H9 (cell line): Measurements from ENCODE around the gene TM9SF3. TPM values are rescaled to one million over a fixed set of nuclear protein-coding genes. Genes with fewer than 3 reads are reported as not detected.

Experiments
- DNase-seq: peaks from one replicate; pipeline ENCODE4 v3.0.0-alpha.2; 2017
- H2AFZ ChIP-seq: one replicate; pipeline ENCODE4 v1.6.1; 2013; ENCODE audit warnings: mild to moderate bottlenecking, low read length, control low read depth, moderate library complexity
- H2AK5ac ChIP-seq: 2 replicates; pipeline ENCODE4 v1.6.1; 2013; ENCODE audit warnings: low read length, control low read depth, mixed read lengths; ENCODE audit not compliant: insufficient read length
- H2BK120ac ChIP-seq: one replicate; pipeline ENCODE4 v1.6.1; 2013; ENCODE audit warnings: low read depth, mild to moderate bottlenecking, low read length, control low read depth, inconsistent platforms; ENCODE audit not compliant: poor library complexity, severe bottlenecking
- H2BK12ac ChIP-seq: 2 replicates; pipeline ENCODE4 v1.6.1; 2013; ENCODE audit warnings: low read length, control low read depth, mixed read lengths, low read depth; ENCODE audit not compliant: insufficient read length
- H2BK15ac ChIP-seq: 2 replicates; pipeline ENCODE4 v1.6.1; 2013; ENCODE audit warnings: low read depth, low read length, control low read depth
- H2BK20ac ChIP-seq: one replicate; pipeline ENCODE4 v1.6.1; 2013; ENCODE audit warnings: low read depth, mild to moderate bottlenecking, low read length, control low read depth, inconsistent platforms; ENCODE audit not compliant: poor library complexity, severe bottlenecking
- H2BK5ac ChIP-seq: 2 replicates; pipeline ENCODE4 v1.6.1; 2013; ENCODE audit warnings: low read length, control low read depth, mixed read lengths; ENCODE audit not compliant: insufficient read length
- H3K14ac ChIP-seq: 2 replicates; pipeline ENCODE4 v1.6.1; 2013; ENCODE audit warnings: low read length, control low read depth; ENCODE audit not compliant: insufficient read depth
- H3K18ac ChIP-seq: 2 replicates; pipeline ENCODE4 v1.6.1; 2013; ENCODE audit warnings: low read depth, mild to moderate bottlenecking, mixed read lengths, low read length, control low read depth; ENCODE audit not compliant: insufficient read length
- H3K23ac ChIP-seq: 2 replicates; pipeline ENCODE4 v1.6.1; 2013; ENCODE audit warnings: low read length, control low read depth, mixed read lengths, low read depth; ENCODE audit not compliant: insufficient read length
- H3K23me2 ChIP-seq: 2 replicates; pipeline ENCODE4 v1.6.1; 2013; ENCODE audit warnings: low read depth, mild to moderate bottlenecking, mixed read lengths, low read length, control low read depth; ENCODE audit not compliant: insufficient read length, poor library complexity, severe bottlenecking
- H3K27ac ChIP-seq: 2 replicates; pipeline ENCODE4 v1.5.1; 2013; ENCODE audit warnings: low read length, control low read depth, mixed read lengths, low read depth; ENCODE audit not compliant: insufficient read length
- H3K27me3 ChIP-seq: 2 replicates; pipeline ENCODE4 v1.6.1; 2013; ENCODE audit warnings: low read length, control low read depth, inconsistent platforms; ENCODE audit not compliant: insufficient read depth
- H3K4ac ChIP-seq: 2 replicates; pipeline ENCODE4 v1.6.1; 2013; ENCODE audit warnings: low read depth, mild to moderate bottlenecking, control low read depth, inconsistent platforms, low read length, moderate library complexity
- H3K4me1 ChIP-seq: 2 replicates; pipeline ENCODE4 v1.6.1; 2013; ENCODE audit warnings: low read length, control low read depth, inconsistent platforms; ENCODE audit not compliant: insufficient read depth
- H3K4me2 ChIP-seq: 2 replicates; pipeline ENCODE4 v1.6.1; 2013; ENCODE audit warnings: low read length, control low read depth, mixed read lengths; ENCODE audit not compliant: insufficient read length, insufficient read depth
- H3K56ac ChIP-seq: 2 replicates; pipeline ENCODE4 v1.6.1; 2013; ENCODE audit warnings: low read depth, mild to moderate bottlenecking, mixed read lengths, low read length, control low read depth; ENCODE audit not compliant: insufficient read length
- H3K79me1 ChIP-seq: 2 replicates; pipeline ENCODE4 v1.6.1; 2013; ENCODE audit warnings: low read depth, mild to moderate bottlenecking, moderate library complexity, low read length, control low read depth, inconsistent platforms; ENCODE audit not compliant: insufficient read depth, poor library complexity, severe bottlenecking
- H3K79me2 ChIP-seq: 2 replicates; pipeline ENCODE4 v1.6.1; 2013; ENCODE audit warnings: low read length, control low read depth, inconsistent platforms; ENCODE audit not compliant: insufficient read depth
- H3K9ac ChIP-seq: 2 replicates; pipeline ENCODE4 v1.6.1; 2013; ENCODE audit warnings: low read length, control low read depth, mixed read lengths; ENCODE audit not compliant: insufficient read length; ENCODE audit errors: extremely low read depth
- H3K9me3 ChIP-seq: one replicate; pipeline ENCODE4 v1.6.1; 2013; ENCODE audit warnings: low read depth, low read length, inconsistent platforms; ENCODE audit not compliant: control insufficient read depth
- H3T11ph ChIP-seq: one replicate; pipeline ENCODE4 v1.6.1; 2013; ENCODE audit warnings: mild to moderate bottlenecking, low read length, control low read depth, inconsistent platforms
- H4K20me1 ChIP-seq: one replicate; pipeline ENCODE4 v1.6.1; 2013; ENCODE audit not compliant: control insufficient read depth, insufficient read length, insufficient read depth
- H4K5ac ChIP-seq: 2 replicates; pipeline ENCODE4 v1.6.1; 2013; ENCODE audit warnings: low read depth, mild to moderate bottlenecking, mixed read lengths, low read length, control low read depth; ENCODE audit not compliant: insufficient read length
- H4K8ac ChIP-seq: replicated peaks from 2 replicates; pipeline ENCODE4 v1.6.1; 2013; ENCODE audit warnings: low read length, control low read depth, mixed read lengths, low read depth; ENCODE audit not compliant: insufficient read length
- H4K91ac ChIP-seq: 2 replicates; pipeline ENCODE4 v1.6.1; 2013; ENCODE audit warnings: low read depth, mild to moderate bottlenecking, moderate library complexity, mixed read lengths, low read length, control low read depth; ENCODE audit not compliant: insufficient read length
- H3K27ac Mint-ChIP-seq, 3 experiments: 2 replicates in 2 of 3; 3 replicates in 1 of 3; pipeline ENCODE4 v1.8.0; 2020 to 2021; ENCODE audit warnings: mixed read lengths in 3 of 3, mild to moderate bottlenecking in 1 of 3, moderate library complexity in 1 of 3
- H3K27me3 Mint-ChIP-seq: 2 replicates; pipeline ENCODE4 v1.8.0; 2021; ENCODE audit warnings: low read depth, mild to moderate bottlenecking, moderate library complexity, mixed read lengths
- H3K36me3 Mint-ChIP-seq, 3 experiments: 2 replicates in 2 of 3; 3 replicates in 1 of 3; pipeline ENCODE4 v1.8.0; 2020 to 2021; ENCODE audit warnings: low read depth in 3 of 3, mixed read lengths in 3 of 3; ENCODE audit not compliant: insufficient read depth in 1 of 3
- H3K4me1 Mint-ChIP-seq, 2 experiments: 2 replicates each; pipeline ENCODE4 v1.8.0; 2020; ENCODE audit warnings: mixed read lengths in 2 of 2
- H3K4me3 Mint-ChIP-seq, 2 experiments: 2 replicates in 1 of 2; 3 replicates in 1 of 2; pipeline ENCODE4 v1.8.0; 2020 to 2021; ENCODE audit warnings: mild to moderate bottlenecking in 2 of 2, mixed read lengths in 2 of 2, moderate library complexity in 1 of 2
- H3K9me3 Mint-ChIP-seq, 2 experiments: 2 replicates in 1 of 2; 3 replicates in 1 of 2; pipeline ENCODE4 v1.8.0; 2020; ENCODE audit warnings: mild to moderate bottlenecking in 2 of 2, mixed read lengths in 2 of 2, moderate library complexity in 1 of 2
- CTCF ChIP-seq: fragments of 200-600 bp; sonication (generic); conservative IDR thresholded peaks from 3 replicates; pipeline ENCODE4 v1.8.0; 2021; ENCODE audit warnings: antibody characterized with exemption, mild to moderate bottlenecking
- WGBS: extraction: QIAGEN DNeasy Blood & Tissue Kit; methylation state at CpG from one replicate; pipeline ENCODE4 v1.1.7; 2013; ENCODE audit warnings: missing lambda C conversion rate, low lambda C conversion rate, mixed read lengths; ENCODE audit not compliant: insufficient read length; ENCODE audit errors: extremely low coverage; 5-methylcytosine and 5-hydroxymethylcytosine counted together
- total RNA-seq: library from RNA; stranded (reverse); gene quantifications from 2 replicates; pipeline ENCODE4 v1.2.1, GENCODE V29; 2021

TM9SF3 gene
- total RNA-seq, 1 experiment from 2014 or later = 120 TPM

GRCh38 chr10:96509017-96509641, 77.7 kb downstream of the TM9SF3 start:
- Histone ChIP-seq H3K14ac (no peak overlapping the region), H2AFZ (no peak overlapping the region), H2BK15ac (no peak overlapping the region), H3K23me2 (peaks cover 19% of the 10 kb centered on the region), H3T11ph (no peak overlapping the region), H2BK5ac (no peak overlapping the region), H2BK120ac (no peak overlapping the region), H3K4ac (no peak overlapping the region), H3K18ac (no peak overlapping the region), H3K9me3 (no peaks in the 10 kb centered on the region), H3K79me1 (no peaks in the 10 kb centered on the region), H4K8ac (no peak overlapping the region), H4K91ac (no peak overlapping the region), H3K79me2 (no peaks in the 10 kb centered on the region), H2AK5ac (no peak overlapping the region), H3K4me1 (peaks cover 9% of the 10 kb centered on the region; the same call in 1 of the 2 replicates), H2BK12ac (peak overlapping the region; percentile 12), H3K4me2 (no peak overlapping the region), H4K20me1 (no peaks in the 10 kb centered on the region), H3K56ac (no peak overlapping the region), H3K27ac (no peak overlapping the region), H2BK20ac (no peak overlapping the region), H3K9ac (no peak overlapping the region), H4K5ac (no peak overlapping the region), H3K27me3 (peaks cover 13% of the 10 kb centered on the region; the same call in 1 of the 2 replicates), H3K23ac (no peak overlapping the region)
- no CpG with 5 or more reads among the region's 3 CpGs for WGBS
- Mint-ChIP-seq H3K36me3 (no peaks in the 10 kb centered on the region; a peak in 1 of 7 replicates), H3K4me3 (peak overlapping the region in 1 of 2 experiments; percentile 12; a peak in 2 of 5 replicates), H3K9me3 (no peaks in the 10 kb centered on the region; a peak in 1 of 5 replicates), H3K27me3 (peaks cover 51% of the 10 kb centered on the region), H3K4me1 (peaks cover 53% of the 10 kb centered on the region in 2 experiments), H3K27ac (peak overlapping the region; percentile 62 to 97 (median 92); a peak in 6 of 7 replicates)
- no peak for TF ChIP-seq CTCF
- DNase-seq = peak; percentile 60
